NB4 (cell line): ENCODE results near the gene CABP1.

Experiments used
- DNase-seq: peaks from one replicate; pipeline ENCODE4 v3.0.0; 2010; ENCODE audit warnings: low read depth
- H3K4me3 ChIP-seq: one replicate; pipeline ENCODE4 v1.5.1; 2011; ENCODE audit warnings: mild to moderate bottlenecking, low read depth, low read length, moderate library complexity
- CTCF ChIP-seq: IDR thresholded peaks from one replicate; pipeline ENCODE4 v1.5.1; 2012; ENCODE audit warnings: low read depth, low read length
- MAX ChIP-seq: IDR thresholded peaks from 2 replicates; pipeline ENCODE4 v1.6.1; 2011; ENCODE audit warnings: low read depth, low read length
- MYC ChIP-seq: IDR thresholded peaks from 2 replicates; pipeline ENCODE4 v1.6.1; 2011; ENCODE audit warnings: low read depth, low read length
- POLR2A ChIP-seq: IDR thresholded peaks from 2 replicates; pipeline ENCODE4 v1.6.1; 2011; ENCODE audit warnings: mild to moderate bottlenecking; ENCODE audit not compliant: insufficient read length; ENCODE audit errors: extremely low read depth

The CABP1 gene

GRCh38 chr12:120689397-120690082 is 49.1 kb downstream of the CABP1 start:
- TF ChIP-seq CTCF (no peak), POLR2A (no peak), MAX (no peak), MYC (no peak)
- DNase-seq: peak; percentile 37
- H3K4me3 ChIP-seq: peak overlapping the region; percentile 92

GRCh38 chr12:120690083-120690450 is 49.6 kb downstream of the CABP1 start:
- no peak for DNase-seq
- H3K4me3 ChIP-seq: peak overlapping the region; percentile 92
- TF ChIP-seq POLR2A (no peak), CTCF (no peak), MAX (no peak), MYC (no peak)

GRCh38 chr12:120690978-120691377 is 50.6 kb downstream of the CABP1 start:
- TF ChIP-seq MAX (no peak), MYC (no peak), CTCF (no peak), POLR2A (no peak)
- H3K4me3 ChIP-seq: peak overlapping the region; percentile 92
- DNase-seq: no peak

- TF ChIP-seq POLR2A (no peak), MYC (no peak), CTCF (no peak), MAX (no peak)
- no peak overlapping the region for H3K4me3 ChIP-seq
- no peak for DNase-seq
These were observed 52.2 kb downstream of the CABP1 start for GRCh38 chr12:120692524-120693033.

- no peak for DNase-seq
- H3K4me3 ChIP-seq: no peak overlapping the region
- no peak for TF ChIP-seq MYC
- no peak for TF ChIP-seq POLR2A
- no peak for TF ChIP-seq MAX
- no peak for TF ChIP-seq CTCF
These were observed 53.4 kb downstream of the CABP1 start for GRCh38 chr12:120693848-120694247.
